Astrocyte of the spinal cord (primary cell): ENCODE measurements around the gene SPG11.
"Not testable (repeated sequence)": the region's sequence is repeated elsewhere in the genome, so short reads cannot be mapped to it uniquely, and the experiment has no call there.

Experiments used
- DNase-seq: peaks from one replicate; pipeline ENCODE4 v3.0.0; 2011; ENCODE audit warnings: low read depth, low spot score
- H3K4me3 ChIP-seq: 2 replicates; pipeline ENCODE4 v1.5.1; 2011; ENCODE audit warnings: low read depth, mild to moderate bottlenecking, low read length, moderate library complexity
- in situ Hi-C: cut with HindIII; loops from 2 replicates; pipeline ENCODE4 v1.10.0; 2017; ENCODE audit warnings: low sequenced_read_pairs
- TF ChIP-seq, protein P1 (sequence below): IDR thresholded peaks from 2 replicates; pipeline ENCODE4 v1.5.1; 2012; ENCODE audit warnings: low read depth, mild to moderate bottlenecking, low read length, inconsistent platforms

SPG11 gene

DNA sequence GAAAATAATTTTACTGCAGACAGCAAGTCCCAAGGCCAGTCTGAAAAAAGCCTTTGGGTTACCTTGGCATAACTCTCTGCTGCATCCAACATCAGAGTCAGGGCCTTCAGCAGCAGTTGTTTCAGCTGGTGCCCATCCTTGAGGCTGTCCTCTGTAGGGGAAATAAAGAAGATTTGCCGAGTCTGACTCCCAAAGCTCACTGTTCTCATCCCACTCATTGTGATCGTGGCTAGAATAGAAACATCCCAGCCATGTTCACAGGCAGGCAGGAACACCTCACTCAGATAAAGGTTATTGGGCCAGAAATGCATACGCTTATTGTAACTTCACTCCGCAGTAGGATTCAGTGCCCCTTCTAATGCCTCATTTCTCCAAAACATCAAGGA lies 97.3 kb downstream of the SPG11 start:
- TF ChIP-seq, protein P1, sequence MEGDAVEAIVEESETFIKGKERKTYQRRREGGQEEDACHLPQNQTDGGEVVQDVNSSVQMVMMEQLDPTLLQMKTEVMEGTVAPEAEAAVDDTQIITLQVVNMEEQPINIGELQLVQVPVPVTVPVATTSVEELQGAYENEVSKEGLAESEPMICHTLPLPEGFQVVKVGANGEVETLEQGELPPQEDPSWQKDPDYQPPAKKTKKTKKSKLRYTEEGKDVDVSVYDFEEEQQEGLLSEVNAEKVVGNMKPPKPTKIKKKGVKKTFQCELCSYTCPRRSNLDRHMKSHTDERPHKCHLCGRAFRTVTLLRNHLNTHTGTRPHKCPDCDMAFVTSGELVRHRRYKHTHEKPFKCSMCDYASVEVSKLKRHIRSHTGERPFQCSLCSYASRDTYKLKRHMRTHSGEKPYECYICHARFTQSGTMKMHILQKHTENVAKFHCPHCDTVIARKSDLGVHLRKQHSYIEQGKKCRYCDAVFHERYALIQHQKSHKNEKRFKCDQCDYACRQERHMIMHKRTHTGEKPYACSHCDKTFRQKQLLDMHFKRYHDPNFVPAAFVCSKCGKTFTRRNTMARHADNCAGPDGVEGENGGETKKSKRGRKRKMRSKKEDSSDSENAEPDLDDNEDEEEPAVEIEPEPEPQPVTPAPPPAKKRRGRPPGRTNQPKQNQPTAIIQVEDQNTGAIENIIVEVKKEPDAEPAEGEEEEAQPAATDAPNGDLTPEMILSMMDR, result no peak
- in situ Hi-C loops, result no loop called here
- H3K4me3 ChIP-seq, result no peak overlapping the region
- no peak for DNase-seq

DNA sequence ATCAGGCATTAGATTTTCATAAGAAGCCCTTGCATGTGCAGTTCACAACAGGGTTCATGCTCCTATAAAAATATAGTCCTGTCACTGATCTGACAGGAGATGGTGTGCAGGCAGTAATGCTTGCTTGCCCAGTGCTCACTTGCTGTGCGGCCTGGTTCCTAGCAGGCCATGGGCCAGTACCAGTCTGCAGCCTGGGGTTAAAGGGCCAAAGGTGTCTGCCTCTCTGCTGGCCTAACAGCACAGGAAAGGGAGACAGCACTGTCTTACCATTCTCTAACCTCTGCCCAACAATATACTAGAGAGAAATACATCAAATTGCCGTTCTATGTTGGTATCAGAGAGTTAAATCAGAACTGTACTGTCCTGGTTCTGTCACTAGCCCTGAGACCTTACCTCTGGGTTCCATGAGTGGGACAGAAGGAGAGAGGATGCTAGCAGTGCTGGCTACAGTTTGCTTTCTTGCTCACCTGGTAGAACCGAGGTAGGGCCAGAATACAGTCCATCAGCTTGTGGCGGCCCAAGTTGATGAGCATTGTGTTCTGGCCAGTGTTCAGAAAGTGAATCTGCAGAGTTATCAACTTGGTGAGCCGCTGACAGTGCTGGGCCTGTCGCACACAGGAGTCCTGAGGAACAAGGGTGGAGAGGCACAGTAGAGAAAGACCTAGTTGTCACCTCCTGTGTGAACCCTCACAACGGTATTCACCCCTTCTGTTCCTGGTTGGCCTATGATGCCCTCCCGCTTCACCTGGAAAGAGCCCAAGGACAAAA lies 97.9 kb downstream of the SPG11 start:
- in situ Hi-C loops, result no loop called here
- no peak for DNase-seq
- no peak overlapping the region for H3K4me3 ChIP-seq
- TF ChIP-seq, protein P1, result no peak

- in situ Hi-C loops, DNase-seq, H3K4me3 ChIP-seq: not testable (repeated sequence)
Measured at GRCh38 chr15:44560926-44561325, 102.5 kb downstream of the SPG11 start.

GRCh38 chr15:44554934-44555723 lies 108.3 kb downstream of the SPG11 start:
- in situ Hi-C loops, result no loop called here
- no peak for DNase-seq

DNA sequence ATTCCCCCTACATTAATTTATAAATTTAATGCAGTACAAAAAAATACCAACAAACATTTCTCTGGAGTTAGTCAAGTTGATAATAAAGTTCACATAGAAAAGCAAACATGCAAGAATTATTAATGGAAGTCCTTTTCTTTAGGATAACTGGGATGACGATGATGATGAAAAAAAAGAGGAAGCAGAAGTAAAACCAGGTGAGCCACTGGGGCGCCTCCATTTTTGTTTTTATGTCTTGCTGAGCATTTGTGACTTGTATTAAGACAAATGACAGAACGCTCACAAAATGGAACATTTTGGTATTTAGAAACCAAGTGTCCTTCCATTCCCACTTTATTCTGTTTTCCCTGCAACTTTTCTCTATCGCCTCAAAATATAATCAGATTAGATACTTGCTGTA lies 112.7 kb downstream of the SPG11 start:
- DNase-seq, result no peak
- TF ChIP-seq, protein P1, result no peak
- no peak overlapping the region for H3K4me3 ChIP-seq
- in situ Hi-C loops, result no loop called here

More at GRCh38 chr15:44554934-44555723, 108.3 kb downstream of the SPG11 start:
- TF ChIP-seq, protein P1, result no peak
- H3K4me3 ChIP-seq, result no peak overlapping the region

GRCh38 chr15:44550256-44550655 lies 113.2 kb downstream of the SPG11 start:
- DNase-seq, result peak; percentile 58
- in situ Hi-C loops, result no loop called here
- TF ChIP-seq, protein P1, result peak; percentile 30
- no peak overlapping the region for H3K4me3 ChIP-seq

DNA sequence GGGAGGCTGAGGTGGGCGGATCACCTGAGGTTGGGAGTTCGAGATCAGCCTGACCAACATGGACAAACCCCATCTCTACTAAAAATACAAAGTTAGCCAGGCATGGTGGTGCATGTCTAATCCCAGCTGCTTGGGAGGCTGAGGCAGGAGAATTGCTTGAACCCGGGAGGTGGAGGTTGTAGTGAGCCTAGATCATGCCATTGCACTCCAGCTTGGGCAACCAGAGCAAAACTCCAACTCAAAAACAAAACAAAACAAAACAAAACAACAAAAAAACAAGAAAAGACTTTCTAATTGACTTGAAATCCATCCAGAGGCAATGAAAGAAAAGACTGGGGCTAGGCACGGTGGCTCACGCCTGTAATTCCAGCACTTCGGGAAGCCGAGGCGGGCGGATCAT lies 114.3 kb downstream of the SPG11 start:
- in situ Hi-C loops, H3K4me3 ChIP-seq, DNase-seq: not testable (repeated sequence)
